Effector CD8-positive, alpha-beta T cell (primary cell): ENCODE results near the gene AP2A2.
"Not testable (repeated sequence)": the region's sequence is repeated elsewhere in the genome, so short reads cannot be mapped to it uniquely, and the experiment has no call there.

Source experiments
- DNase-seq: peaks from one replicate; lab custom pipeline; 2025; lab: John Stamatoyannopoulos, UW

Gene AP2A2

GRCh38 chr11:1015064-1015463, 89.4 kb downstream of the AP2A2 start:
- DNase-seq, result no peak

- no peak for DNase-seq
These were observed 90.3 kb downstream of the AP2A2 start for GRCh38 chr11:1015826-1016545.

DNA sequence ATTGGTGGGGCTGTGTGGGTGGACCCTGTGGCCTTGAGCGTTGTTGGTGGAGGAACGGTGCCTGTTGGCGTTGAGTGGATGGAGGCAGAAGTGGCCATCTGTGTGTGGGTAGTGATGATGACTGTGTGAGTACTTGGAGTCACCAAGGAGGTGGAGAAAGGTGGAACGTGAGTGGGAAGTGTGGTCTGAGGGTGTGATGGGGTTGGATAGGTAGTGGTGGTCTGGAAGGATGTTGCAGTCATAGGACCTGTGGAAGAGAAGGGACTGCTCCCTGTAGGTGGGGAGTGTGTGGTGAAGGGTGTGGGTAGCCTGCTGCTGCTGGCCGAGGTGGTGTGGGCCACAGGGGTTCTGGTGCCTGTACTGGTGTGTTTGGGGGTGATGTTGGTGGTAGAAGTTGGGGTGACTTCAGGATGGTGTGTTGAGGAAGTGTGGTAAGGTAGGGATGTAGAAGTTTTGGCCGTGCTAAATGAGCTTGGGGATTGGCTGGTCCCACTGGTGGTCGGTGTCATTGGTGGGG, 91.0 kb downstream of the AP2A2 start:
- DNase-seq, result not testable (repeated sequence)

DNA sequence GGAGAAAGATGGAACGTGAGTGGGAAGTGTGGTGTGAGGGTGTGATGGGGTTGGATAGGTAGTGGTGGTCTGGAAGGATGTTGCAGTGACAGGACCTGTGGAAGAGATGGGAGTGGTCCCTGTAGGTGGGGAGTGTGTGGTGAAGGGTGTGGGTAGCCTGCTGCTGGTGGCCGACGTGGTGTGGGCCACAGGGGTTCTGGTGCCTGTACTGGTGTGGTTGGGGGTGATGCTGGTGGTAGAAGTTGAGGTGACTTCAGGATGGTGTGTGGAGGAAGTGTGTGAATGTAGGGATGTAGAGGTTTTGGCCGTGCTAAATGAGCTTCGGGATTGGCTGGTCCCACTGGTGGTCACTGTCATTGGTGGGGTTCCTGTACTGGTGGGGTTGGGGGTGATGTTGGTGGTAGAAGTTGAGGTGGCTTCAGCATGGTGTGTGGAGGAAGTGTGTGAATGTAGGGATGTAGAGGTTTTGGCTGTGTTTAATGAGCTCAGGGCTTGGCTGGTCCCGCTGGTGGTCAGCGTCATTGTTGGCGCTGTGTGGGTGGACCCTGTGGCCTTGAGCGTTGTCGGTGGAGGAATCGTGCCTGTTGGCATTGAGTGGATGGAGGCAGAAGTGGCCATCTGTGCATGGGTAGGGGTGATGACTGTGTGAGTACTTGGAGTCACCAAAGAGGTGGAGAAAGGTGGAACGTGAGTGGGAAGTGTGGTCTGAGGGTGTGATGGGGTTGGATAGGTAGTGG, 91.8 kb downstream of the AP2A2 start:
- DNase-seq, result no peak

- no peak for DNase-seq
These were observed 92.4 kb downstream of the AP2A2 start for GRCh38 chr11:1018091-1018490.

- no peak for DNase-seq
These were observed 93.7 kb downstream of the AP2A2 start for GRCh38 chr11:1019321-1019910.

DNA sequence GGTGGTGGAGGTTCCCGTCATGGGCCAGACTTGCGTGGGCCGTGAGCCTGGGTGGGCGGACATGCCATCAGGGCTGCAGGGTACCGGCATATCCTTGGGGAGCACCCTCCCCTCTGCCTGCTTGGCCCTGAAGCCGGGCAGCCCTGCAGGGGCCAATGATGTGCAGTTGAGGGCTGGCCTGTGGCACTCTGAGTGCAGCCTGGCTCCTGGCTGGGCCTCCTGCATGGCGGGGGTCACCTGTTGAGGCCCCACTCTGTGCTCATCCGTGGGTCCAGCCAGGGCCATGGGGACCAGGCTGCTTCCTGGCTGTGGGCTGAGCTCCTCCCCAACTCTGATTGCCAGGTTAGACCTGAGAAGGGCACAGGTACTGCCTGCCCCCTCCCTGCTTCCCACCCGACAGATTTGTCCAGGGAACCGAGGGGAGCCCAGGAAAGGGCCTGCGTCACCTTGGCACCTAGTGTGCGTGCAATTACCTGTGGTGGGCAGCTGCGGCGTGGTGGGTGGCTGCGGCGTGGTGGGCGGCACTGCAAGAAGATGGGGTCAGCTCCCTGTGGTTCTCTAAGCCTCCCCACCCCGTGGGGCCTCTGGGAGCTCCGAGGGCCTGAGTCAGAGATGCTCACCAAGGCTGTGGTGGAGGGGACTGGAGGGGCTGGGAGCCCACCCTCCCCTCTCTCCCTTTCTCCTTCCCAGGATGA, 94.7 kb downstream of the AP2A2 start:
- DNase-seq, result no peak

GRCh38 chr11:1022411-1022810, 96.7 kb downstream of the AP2A2 start:
- DNase-seq, result no peak

GRCh38 chr11:1022908-1023810, 97.5 kb downstream of the AP2A2 start:
- no peak for DNase-seq

DNA sequence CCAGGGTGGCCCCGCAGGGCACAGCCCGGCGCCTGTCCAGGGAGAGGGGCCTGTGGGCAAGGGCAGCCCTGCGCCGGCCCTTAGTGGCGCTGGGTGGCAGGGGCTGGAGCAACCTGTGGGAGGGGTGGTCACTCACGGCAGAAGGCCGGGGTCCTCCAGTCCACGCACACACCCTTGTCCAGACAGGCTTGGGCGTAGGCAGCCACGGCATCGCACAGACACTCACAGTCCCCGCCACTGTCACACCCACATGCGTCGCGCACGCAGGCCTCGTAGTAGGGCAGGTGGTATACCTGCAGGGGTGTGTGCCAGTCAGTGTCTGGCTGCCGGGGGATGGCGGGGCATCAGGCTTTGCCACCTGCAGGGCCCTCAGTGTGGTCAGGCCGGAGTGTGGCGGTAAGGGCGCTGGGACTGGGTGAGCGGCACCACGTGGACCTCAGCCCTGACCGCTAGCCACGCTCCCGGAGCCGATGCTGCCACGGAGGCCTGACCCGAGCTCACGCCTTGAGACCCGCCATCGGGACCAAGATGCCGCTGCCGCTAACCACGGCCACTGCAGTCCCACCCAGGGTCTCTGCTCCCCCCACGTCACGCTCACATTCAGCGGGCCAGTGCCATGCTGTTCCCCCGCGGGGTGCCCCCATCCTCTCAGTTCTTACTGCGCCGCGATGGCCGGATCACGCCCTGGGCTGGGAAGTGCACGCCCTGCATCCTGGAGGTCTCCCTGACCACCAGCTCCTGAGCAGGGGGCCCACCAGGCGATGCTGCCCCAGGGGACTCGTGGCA, 98.3 kb downstream of the AP2A2 start:
- no peak for DNase-seq

DNA sequence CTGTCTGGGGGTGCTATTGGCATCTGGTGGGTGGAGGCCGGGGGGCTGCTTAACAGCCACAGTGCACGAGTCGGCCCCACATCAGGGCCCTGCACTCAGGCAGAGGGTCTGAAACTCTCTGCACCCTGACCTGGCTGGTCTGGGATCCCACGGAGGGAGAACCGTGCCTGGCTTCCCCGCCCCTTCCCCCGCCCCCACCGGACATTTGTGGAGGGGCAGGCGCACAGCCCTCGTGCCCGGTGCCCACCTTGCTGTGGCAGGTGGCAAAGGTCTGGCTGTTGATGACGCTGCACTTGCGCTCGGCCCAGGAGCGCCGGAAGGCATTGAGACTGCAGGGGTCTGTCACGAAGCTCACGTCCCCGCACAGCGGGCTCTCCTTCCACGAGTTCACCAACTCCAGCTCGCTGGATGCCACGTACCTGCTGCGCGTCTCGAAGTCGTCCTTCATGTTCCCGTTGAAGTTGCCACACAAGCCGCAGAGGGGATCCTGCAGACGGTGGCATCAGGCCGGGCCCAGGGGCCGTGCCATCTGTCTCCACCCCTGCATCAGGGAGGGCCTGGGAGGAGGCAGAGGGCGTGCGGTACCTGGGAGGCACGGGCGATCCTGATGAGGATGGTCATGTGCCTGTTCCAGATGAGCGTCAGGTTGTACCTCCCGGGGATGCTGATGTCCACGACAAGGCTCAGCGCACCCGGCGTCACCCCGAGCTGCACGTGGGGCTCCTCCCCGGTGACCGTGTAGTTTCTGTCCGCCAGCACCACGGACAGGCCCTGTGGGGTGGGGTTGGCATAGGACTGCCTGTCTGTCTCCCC, 99.1 kb downstream of the AP2A2 start:
- no peak for DNase-seq

GRCh38 chr11:1025410-1026162, 99.9 kb downstream of the AP2A2 start:
- DNase-seq, result no peak

GRCh38 chr11:1026163-1026450, 100.4 kb downstream of the AP2A2 start:
- no peak for DNase-seq

DNA sequence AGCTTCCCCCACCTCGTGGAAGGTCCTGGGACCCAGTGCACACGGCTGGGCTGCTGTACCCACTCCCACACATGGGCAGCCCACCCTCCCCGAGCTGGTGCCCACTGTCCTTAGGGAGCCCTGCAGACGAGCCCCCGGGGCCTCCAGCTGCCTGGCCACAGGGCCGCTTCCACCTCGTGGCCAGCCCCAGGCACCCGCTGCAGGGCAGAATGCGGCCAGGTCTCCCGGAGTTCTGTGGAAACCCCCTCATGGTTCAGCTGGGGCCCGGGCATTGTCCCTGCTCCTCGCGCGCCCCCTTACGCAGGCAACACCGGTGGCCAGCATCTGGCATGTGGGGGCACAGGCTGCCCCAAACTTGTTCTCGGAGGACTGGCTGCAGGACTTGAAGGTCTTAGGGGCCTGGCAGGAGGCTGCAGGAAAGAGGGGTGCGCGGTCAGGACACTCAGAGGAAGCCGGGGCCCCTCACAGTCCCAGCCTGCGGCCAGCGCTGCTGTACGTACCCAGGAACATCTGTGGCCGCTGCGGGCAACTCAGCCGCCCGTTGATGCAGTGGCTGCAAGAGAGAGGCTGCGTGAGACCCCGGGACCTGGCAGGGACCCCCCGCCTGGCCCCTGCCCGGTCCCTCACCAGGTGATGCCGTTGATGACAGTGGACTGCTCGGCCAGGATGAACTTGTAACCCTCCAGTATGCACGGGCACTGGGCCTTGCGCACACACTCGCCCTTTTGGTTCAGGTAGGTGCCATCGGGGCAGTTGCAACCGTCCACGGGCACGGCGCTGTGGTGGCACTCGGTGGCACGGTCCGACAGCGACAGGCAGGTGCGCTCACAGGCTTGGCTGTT, 101.2 kb downstream of the AP2A2 start:
- no peak for DNase-seq

DNA sequence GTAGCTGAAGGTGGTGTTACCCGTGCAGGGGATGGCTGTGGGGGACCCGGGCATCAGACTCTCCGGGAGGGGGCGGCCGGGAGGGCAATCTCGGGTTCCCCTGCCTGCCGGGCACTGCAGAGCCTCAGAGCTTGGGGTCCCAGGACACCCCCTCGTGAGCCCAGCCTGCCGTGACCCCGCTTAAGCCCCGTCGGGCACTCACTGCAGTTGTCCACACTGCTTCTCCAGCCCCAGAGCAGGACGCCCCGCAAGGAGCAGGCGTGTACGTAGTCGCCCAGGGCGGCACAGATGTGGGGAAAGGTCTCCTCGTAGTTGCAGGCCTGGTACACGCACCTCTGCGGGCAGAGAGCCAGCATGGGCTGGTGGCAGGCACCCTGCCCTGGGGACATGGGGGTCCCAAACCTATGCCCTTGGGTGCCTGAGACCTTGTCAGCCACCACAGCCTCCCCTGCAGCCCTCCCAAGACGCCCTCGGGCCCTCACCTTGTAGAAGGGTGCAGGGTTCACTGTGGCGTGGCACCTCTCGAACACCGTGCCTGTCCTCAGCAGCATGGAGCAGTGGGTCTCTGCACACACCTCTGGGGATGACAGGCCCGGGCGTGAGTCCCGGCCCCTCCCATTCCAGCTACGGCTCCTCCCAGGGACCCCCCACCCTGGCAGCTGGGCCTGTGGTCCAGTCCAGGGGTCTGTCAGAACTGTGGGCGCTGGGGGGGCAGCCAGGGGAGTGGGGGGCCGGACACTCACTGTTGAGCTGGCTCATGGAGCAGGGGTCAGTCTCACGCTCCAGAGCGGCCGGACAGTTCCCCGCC, 102.0 kb downstream of the AP2A2 start:
- DNase-seq, result no peak

DNA sequence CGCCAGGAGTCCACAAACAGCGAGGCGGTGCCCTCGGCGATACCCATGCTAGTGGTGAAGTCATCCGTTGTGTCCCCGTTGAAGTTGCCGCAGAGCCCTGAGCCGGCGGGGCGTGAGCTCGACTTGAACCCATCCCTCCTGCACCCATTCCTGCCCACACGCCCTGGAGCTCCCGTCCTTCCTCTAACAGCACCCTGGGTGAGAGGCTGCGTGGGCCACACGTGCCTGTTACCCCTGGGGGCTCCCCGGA, 102.5 kb downstream of the AP2A2 start:
- no peak for DNase-seq

DNA sequence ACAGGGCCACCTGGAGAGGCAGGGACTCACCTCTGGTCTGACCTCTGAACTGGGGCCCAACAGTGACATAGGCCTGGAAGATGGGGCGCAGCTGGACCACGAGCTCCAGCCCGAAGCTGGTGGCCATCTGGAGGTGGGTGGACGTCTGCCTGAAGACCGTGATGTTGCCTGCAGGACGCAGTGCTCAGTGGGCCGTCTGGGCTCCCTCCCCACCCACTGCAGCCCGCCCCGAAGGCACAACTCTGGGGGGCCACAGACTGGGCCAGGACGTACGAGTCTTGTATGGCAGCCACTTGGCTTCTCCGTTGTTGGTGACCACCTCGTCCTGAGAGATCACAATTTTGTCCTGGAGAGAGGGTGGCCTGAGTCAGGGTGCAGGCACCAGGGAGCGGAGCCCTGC, 102.9 kb downstream of the AP2A2 start:
- DNase-seq, result no peak

GRCh38 chr11:1029051-1029450, 103.4 kb downstream of the AP2A2 start:
- no peak for DNase-seq
